Activated T-cell treated with anti-CD3 and anti-CD28 coated beads for 24 hours (primary cell): ENCODE data around the gene SINHCAF.

Source experiments
- DNase-seq: peaks from one replicate; pipeline ENCODE4 v3.0.0-alpha.2; 2020; ENCODE audit warnings: low read depth

SINHCAF gene

GRCh38 chr12:31331242-31331641, 5.3 kb upstream of the SINHCAF start:
- no peak for DNase-seq

- no peak for DNase-seq
Measured at GRCh38 chr12:31326736-31327659, 1.0 kb upstream of the SINHCAF start.

- peak; percentile 19 for DNase-seq
Measured at GRCh38 chr12:31325524-31325875, 450 bp downstream of the SINHCAF start.

- DNase-seq: peak; percentile 20
Measured at GRCh38 chr12:31324845-31325523, 966 bp downstream of the SINHCAF start.

- DNase-seq: peak; percentile 60
Measured at GRCh38 chr12:31324116-31324844, 1.7 kb downstream of the SINHCAF start.

- DNase-seq: peak; percentile 40
Measured at GRCh38 chr12:31323391-31324115, 2.4 kb downstream of the SINHCAF start.

GRCh38 chr12:31322801-31323207, 3.1 kb downstream of the SINHCAF start:
- no peak for DNase-seq

- DNase-seq: no peak
Measured at GRCh38 chr12:31321897-31322228, 4.1 kb downstream of the SINHCAF start.

- DNase-seq: no peak
Measured at GRCh38 chr12:31321186-31321896, 4.6 kb downstream of the SINHCAF start.

GRCh38 chr12:31318657-31319269, 7.2 kb downstream of the SINHCAF start:
- no peak for DNase-seq

GRCh38 chr12:31317471-31318395, 8.2 kb downstream of the SINHCAF start:
- DNase-seq: no peak

- no peak for DNase-seq
Measured at GRCh38 chr12:31316891-31317290, 9.1 kb downstream of the SINHCAF start.

- no peak for DNase-seq
Measured at GRCh38 chr12:31315784-31316465, 10.0 kb downstream of the SINHCAF start.

GRCh38 chr12:31315044-31315715, 10.8 kb downstream of the SINHCAF start:
- DNase-seq: no peak

GRCh38 chr12:31312431-31312830, 13.5 kb downstream of the SINHCAF start:
- no peak for DNase-seq

- no peak for DNase-seq
Measured at GRCh38 chr12:31311634-31312258, 14.2 kb downstream of the SINHCAF start.

- DNase-seq: no peak
Measured at GRCh38 chr12:31310488-31310887, 15.5 kb downstream of the SINHCAF start.

- DNase-seq: no peak
Measured at GRCh38 chr12:31309279-31309678, 16.7 kb downstream of the SINHCAF start.
